HepG2 (cell line): ENCODE measurements around the gene CACHD1. TPM values are rescaled to one million over a fixed set of nuclear protein-coding genes. Genes with fewer than 3 reads are reported as not detected.

Experiments
- ATAC-seq: fragments of 200-7000 bp; cut with Tn5 transposase; 3 replicates; pipeline ENCODE4 v1.9.1; 2020; ENCODE audit warnings: mild to moderate bottlenecking, moderate library complexity
- BruUV-seq: library from RNA; stranded (reverse); fragments of 400-500 nt; replicated peaks from 2 replicates; lab custom pipeline; 2021; lab: Mats Ljungman, UMichigan
- CTCF ChIA-PET: fragments of 300-600 bp; formaldehyde crosslinking; extraction: SDS; loops from one replicate; lab custom pipeline; 2021; ENCODE audit warnings: low total read pairs, inconsistent platforms, low intra/inter-chr PET ratio; lab: Yijun Ruan, JAX
- POLR2A ChIA-PET: fragments of 350-600 bp; sonication (Branson Sonifier 250); formaldehyde crosslinking; loops from one replicate; lab custom pipeline; 2020; ENCODE audit warnings: antibody characterized with exemption, inconsistent platforms; lab: Yijun Ruan, JAX
- DNase-seq: peaks from one replicate; pipeline ENCODE4 v3.0.0-alpha.2; 2015; ENCODE audit warnings: low spot score
- FAIRE-seq: peaks from 3 replicates; lab custom pipeline; 2011; peaks lifted over from hg19 to GRCh38; lab: Jason Lieb, UNC
- H2AFZ ChIP-seq: one replicate; pipeline ENCODE4 v1.6.1; 2011; ENCODE audit warnings: low read length, inconsistent platforms
- H3K27ac ChIP-seq: fragments of 300-600 bp; 3 replicates; pipeline ENCODE4 v1.8.0; 2011; ENCODE audit warnings: mixed run types, mild to moderate bottlenecking, mixed read lengths, low read length, inconsistent platforms; ENCODE audit not compliant: insufficient read depth; ENCODE audit errors: extremely low read length
- H3K27me3 ChIP-seq, 2 experiments: fragments of 200-600 bp in 1 of 2; 2 replicates in 1 of 2; 3 replicates in 1 of 2; pipeline versions ENCODE4 v1.6.0 to v1.8.0; 2011; ENCODE audit warnings: low read length in 2 of 2, mild to moderate bottlenecking in 2 of 2, moderate library complexity in 2 of 2, inconsistent platforms in 1 of 2; ENCODE audit not compliant: insufficient read depth in 2 of 2, control insufficient read depth in 1 of 2
- H3K36me3 ChIP-seq, 2 experiments: fragments of 200-600 bp in 1 of 2; replicated peaks in 1 of 2; 2 replicates in 1 of 2; 3 replicates in 1 of 2; pipeline versions ENCODE4 v1.5.1 to v1.8.0; 2011; ENCODE audit warnings: low read length in 2 of 2, inconsistent platforms in 1 of 2; ENCODE audit not compliant: insufficient read depth in 2 of 2, control insufficient read depth in 1 of 2
- H3K4me1 ChIP-seq: 2 replicates; pipeline ENCODE4 v1.5.1; 2012; ENCODE audit warnings: low read length, inconsistent platforms; ENCODE audit not compliant: insufficient read depth
- H3K4me2 ChIP-seq: 2 replicates; pipeline ENCODE4 v1.6.0; 2011; ENCODE audit warnings: low read depth, low read length, inconsistent platforms
- H3K4me3 ChIP-seq, 3 experiments: fragments of 200-600 bp in 1 of 3; sonication (generic), shearing (Covaris generic) in 1 of 3; replicated peaks in 1 of 3; 2 replicates each; pipeline ENCODE4 v1.5.1; 2011 to 2016; ENCODE audit warnings: low read length in 3 of 3, inconsistent platforms in 2 of 3, low read depth in 2 of 3, mild to moderate bottlenecking in 2 of 3, control low read depth in 1 of 3, mixed read lengths in 1 of 3; ENCODE audit not compliant: insufficient read depth in 1 of 3
- H3K79me2 ChIP-seq: one replicate; pipeline ENCODE4 v1.6.1; 2011; ENCODE audit warnings: low read length, inconsistent platforms; ENCODE audit not compliant: insufficient read depth
- H3K9ac ChIP-seq: 2 replicates; pipeline ENCODE4 v1.6.0; 2011; ENCODE audit warnings: mild to moderate bottlenecking, low read depth, low read length, inconsistent platforms; ENCODE audit not compliant: insufficient read depth
- H3K9me3 ChIP-seq: 2 replicates; pipeline ENCODE4 v1.5.1; 2012; ENCODE audit warnings: mild to moderate bottlenecking, low read length
- H4K20me1 ChIP-seq: 2 replicates; pipeline ENCODE4 v1.6.0; 2011; ENCODE audit warnings: inconsistent platforms, mild to moderate bottlenecking, low read length, moderate library complexity; ENCODE audit not compliant: insufficient read depth
- ETV5 ChIP-seq: IDR thresholded peaks from 2 replicates; pipeline ENCODE4 v1.6.1; 2018; ENCODE audit warnings: missing biosample characterization, missing genetic modification reagents, inconsistent platforms, borderline replicate concordance
- HNRNPL ChIP-seq: fragments of 200-400 bp; formaldehyde crosslinking; IDR thresholded peaks from 2 replicates; pipeline ENCODE4 v1.6.1; 2017; ENCODE audit warnings: mild to moderate bottlenecking, low read depth, low read length
- TBX3 ChIP-seq: fragments of 450-650 bp; IDR thresholded peaks from 2 replicates; pipeline ENCODE4 v1.6.1; 2017; ENCODE audit warnings: antibody characterized with exemption, mild to moderate bottlenecking, inconsistent platforms, borderline replicate concordance
- ZMAT3 ChIP-seq: sonication (generic); formaldehyde crosslinking; conservative IDR thresholded peaks from 2 replicates; pipeline ENCODE4 v1.7.0; 2021; ENCODE audit warnings: missing genetic modification reagents
- ZNF225 ChIP-seq: sonication (generic); formaldehyde crosslinking; IDR thresholded peaks from 2 replicates; pipeline ENCODE4 v1.4.0; 2020; ENCODE audit warnings: mild to moderate bottlenecking, missing genetic modification reagents
- ZNF570 ChIP-seq: sonication (generic); formaldehyde crosslinking; IDR thresholded peaks from 2 replicates; pipeline ENCODE4 v1.4.0; 2020; ENCODE audit warnings: mild to moderate bottlenecking, missing genetic modification reagents, borderline replicate concordance
- ZNF598 ChIP-seq: sonication (generic); formaldehyde crosslinking; IDR thresholded peaks from 2 replicates; pipeline ENCODE4 v1.5.1; 2020; ENCODE audit warnings: mild to moderate bottlenecking, missing genetic modification reagents, borderline replicate concordance
- ZNF709 ChIP-seq: sonication (generic); formaldehyde crosslinking; IDR thresholded peaks from 2 replicates; pipeline ENCODE4 v1.5.0; 2020; ENCODE audit warnings: mild to moderate bottlenecking, missing genetic modification reagents
- ZNF839 ChIP-seq: sonication (generic); formaldehyde crosslinking; IDR thresholded peaks from 2 replicates; pipeline ENCODE4 v1.4.0; 2020; ENCODE audit warnings: missing genetic modification reagents, mild to moderate bottlenecking, borderline replicate concordance
- WGBS: methylation state at CpG from one replicate; pipeline ENCODE4 v1.1.6; 2017; ENCODE audit warnings: low lambda C conversion rate; 5-methylcytosine and 5-hydroxymethylcytosine counted together
- in situ Hi-C: cut with HindIII; loops from 2 replicates; pipeline ENCODE4 v1.10.0; 2017; ENCODE audit warnings: low pct_unique_long_range_greater_than_20kb; ENCODE audit not compliant: extremely low pct_ligation_motif_present
- intact Hi-C: fragments of 100-400 bp; cut with micrococcal nuclease; formaldehyde crosslinking; loops from one replicate; pipeline ENCODE4 v1.10.0; 2022; ENCODE audit not compliant: unreplicated experiment
- polyA plus RNA-seq, 8 experiments: library from polyadenylated mRNA; depleted of rRNA in 3 of 8; stranded (reverse) in 7 of 8; unstranded in 1 of 8; fragments of >200 nt; fragmentation: Illumina TruSeq in 4 of 8; extraction: Trizol in 4 of 8; gene quantifications; 2 replicates each; pipeline versions ENCODE4 v1.2.1 to v1.2.3, GENCODE V29; 2011 to 2016; ENCODE audit warnings: low read depth in 4 of 8, missing spikeins in 1 of 8, mixed read lengths in 1 of 8; ENCODE audit not compliant: insufficient read depth in 1 of 8
- total RNA-seq, 5 experiments: library from RNA; depleted of rRNA; stranded (reverse); fragments of >200 nt; fragmentation: Illumina TruSeq; extraction: Trizol; gene quantifications; 2 replicates each; pipeline ENCODE4 v1.2.3, GENCODE V29; 2016; ENCODE audit warnings: low read depth in 1 of 5
- TF ChIP-seq, protein P1 (sequence below): sonication (generic); formaldehyde crosslinking; IDR thresholded peaks from 2 replicates; pipeline ENCODE4 v1.5.0; 2020; ENCODE audit warnings: mild to moderate bottlenecking, missing genetic modification reagents
- TF ChIP-seq, protein P2 (sequence below): sonication (generic); formaldehyde crosslinking; IDR thresholded peaks from 2 replicates; pipeline ENCODE4 v1.4.0; 2020; ENCODE audit warnings: mild to moderate bottlenecking, missing genetic modification reagents
- TF ChIP-seq, protein P3 (sequence below): sonication (generic); formaldehyde crosslinking; IDR thresholded peaks from 2 replicates; pipeline ENCODE4 v1.9.0; 2021; ENCODE audit warnings: missing genetic modification reagents, mild to moderate bottlenecking, borderline replicate concordance
- TF ChIP-seq, protein P4 (sequence below): IDR thresholded peaks from 2 replicates; pipeline ENCODE4 v1.6.1; 2016; ENCODE audit warnings: missing genetic modification reagents, missing compliant biosample characterization

CACHD1 gene
- total and polyA plus RNA-seq, 2 of the 13 experiments (the other 11 are each of a cell fraction or from before 2014, with no cell fraction given) = 0.11 TPM; not detected in 1

DNA sequence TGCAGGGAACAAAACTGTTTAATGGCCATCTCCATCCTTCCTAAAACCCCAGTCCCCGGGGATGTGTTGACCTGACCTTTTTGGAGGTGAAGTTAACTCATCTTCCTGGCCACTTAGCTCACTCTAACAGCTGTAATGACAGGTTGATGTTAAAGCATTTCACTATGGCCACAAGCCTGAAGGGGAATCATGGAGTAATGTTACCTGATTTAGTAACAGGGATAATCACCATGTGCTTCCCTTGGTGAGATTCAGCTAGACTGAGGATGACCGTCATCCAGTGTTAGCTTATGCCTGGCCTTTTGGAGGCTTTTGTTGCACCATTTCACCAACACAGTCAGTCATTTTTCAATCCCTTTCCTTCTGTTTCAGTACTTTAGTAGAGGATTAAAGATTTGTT lies 210.7 kb downstream of the CACHD1 start:
- H3K9me3 ChIP-seq = no peaks in the 10 kb centered on the region
- FAIRE-seq = no peak
- no peak overlapping the region for H3K4me2 ChIP-seq
- H3K79me2 ChIP-seq = no peaks in the 10 kb centered on the region
- no peaks in the 10 kb centered on the region for H3K4me1 ChIP-seq
- H3K4me3 ChIP-seq = no peak overlapping the region
- WGBS = 37% methylated on average over 2 of the region's 2 CpGs
- no TSS peak for BruUV-seq
- no peaks in the 10 kb centered on the region for H3K36me3 ChIP-seq
- ATAC-seq = no peak
- no peak overlapping the region for H2AFZ ChIP-seq
- DNase-seq = no peak
- CTCF ChIA-PET = no interaction called here
- POLR2A ChIA-PET = no interaction called here
- in situ Hi-C loops = no loop called here
- H4K20me1 ChIP-seq = no peaks in the 10 kb centered on the region
- intact Hi-C loops = no loop called here
- peaks cover 1 to 3% of the 10 kb centered on the region in 2 experiments; a peak in 2 of 5 replicates for H3K27me3 ChIP-seq
- TF ChIP-seq TBX3 = no peak
- TF ChIP-seq, protein P1, sequence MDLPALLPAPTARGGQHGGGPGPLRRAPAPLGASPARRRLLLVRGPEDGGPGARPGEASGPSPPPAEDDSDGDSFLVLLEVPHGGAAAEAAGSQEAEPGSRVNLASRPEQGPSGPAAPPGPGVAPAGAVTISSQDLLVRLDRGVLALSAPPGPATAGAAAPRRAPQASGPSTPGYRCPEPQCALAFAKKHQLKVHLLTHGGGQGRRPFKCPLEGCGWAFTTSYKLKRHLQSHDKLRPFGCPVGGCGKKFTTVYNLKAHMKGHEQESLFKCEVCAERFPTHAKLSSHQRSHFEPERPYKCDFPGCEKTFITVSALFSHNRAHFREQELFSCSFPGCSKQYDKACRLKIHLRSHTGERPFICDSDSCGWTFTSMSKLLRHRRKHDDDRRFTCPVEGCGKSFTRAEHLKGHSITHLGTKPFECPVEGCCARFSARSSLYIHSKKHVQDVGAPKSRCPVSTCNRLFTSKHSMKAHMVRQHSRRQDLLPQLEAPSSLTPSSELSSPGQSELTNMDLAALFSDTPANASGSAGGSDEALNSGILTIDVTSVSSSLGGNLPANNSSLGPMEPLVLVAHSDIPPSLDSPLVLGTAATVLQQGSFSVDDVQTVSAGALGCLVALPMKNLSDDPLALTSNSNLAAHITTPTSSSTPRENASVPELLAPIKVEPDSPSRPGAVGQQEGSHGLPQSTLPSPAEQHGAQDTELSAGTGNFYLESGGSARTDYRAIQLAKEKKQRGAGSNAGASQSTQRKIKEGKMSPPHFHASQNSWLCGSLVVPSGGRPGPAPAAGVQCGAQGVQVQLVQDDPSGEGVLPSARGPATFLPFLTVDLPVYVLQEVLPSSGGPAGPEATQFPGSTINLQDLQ = no peak
- TF ChIP-seq, protein P2, sequence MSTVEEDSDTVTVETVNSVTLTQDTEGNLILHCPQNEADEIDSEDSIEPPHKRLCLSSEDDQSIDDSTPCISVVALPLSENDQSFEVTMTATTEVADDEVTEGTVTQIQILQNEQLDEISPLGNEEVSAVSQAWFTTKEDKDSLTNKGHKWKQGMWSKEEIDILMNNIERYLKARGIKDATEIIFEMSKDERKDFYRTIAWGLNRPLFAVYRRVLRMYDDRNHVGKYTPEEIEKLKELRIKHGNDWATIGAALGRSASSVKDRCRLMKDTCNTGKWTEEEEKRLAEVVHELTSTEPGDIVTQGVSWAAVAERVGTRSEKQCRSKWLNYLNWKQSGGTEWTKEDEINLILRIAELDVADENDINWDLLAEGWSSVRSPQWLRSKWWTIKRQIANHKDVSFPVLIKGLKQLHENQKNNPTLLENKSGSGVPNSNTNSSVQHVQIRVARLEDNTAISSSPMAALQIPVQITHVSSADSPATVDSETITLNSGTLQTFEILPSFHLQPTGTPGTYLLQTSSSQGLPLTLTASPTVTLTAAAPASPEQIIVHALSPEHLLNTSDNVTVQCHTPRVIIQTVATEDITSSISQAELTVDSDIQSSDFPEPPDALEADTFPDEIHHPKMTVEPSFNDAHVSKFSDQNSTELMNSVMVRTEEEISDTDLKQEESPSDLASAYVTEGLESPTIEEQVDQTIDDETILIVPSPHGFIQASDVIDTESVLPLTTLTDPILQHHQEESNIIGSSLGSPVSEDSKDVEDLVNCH (CRISPR knock-in tag) = no peak
- no peak for TF ChIP-seq HNRNPL
- no peak for TF ChIP-seq ZNF839
- TF ChIP-seq ZNF709 (CRISPR knock-in tag) = no peak
- no peak for TF ChIP-seq ZNF225 (CRISPR knock-in tag)
- TF ChIP-seq ZNF598 (CRISPR knock-in tag) = no peak
- TF ChIP-seq, protein P3, sequence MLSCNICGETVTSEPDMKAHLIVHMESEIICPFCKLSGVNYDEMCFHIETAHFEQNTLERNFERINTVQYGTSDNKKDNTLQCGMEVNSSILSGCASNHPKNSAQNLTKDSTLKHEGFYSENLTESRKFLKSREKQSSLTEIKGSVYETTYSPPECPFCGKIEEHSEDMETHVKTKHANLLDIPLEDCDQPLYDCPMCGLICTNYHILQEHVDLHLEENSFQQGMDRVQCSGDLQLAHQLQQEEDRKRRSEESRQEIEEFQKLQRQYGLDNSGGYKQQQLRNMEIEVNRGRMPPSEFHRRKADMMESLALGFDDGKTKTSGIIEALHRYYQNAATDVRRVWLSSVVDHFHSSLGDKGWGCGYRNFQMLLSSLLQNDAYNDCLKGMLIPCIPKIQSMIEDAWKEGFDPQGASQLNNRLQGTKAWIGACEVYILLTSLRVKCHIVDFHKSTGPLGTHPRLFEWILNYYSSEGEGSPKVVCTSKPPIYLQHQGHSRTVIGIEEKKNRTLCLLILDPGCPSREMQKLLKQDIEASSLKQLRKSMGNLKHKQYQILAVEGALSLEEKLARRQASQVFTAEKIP (CRISPR knock-in tag) = no peak
- TF ChIP-seq ZNF570 (CRISPR knock-in tag) = no peak
- TF ChIP-seq ETV5 (CRISPR knock-in tag) = no peak
- TF ChIP-seq ZMAT3 (CRISPR knock-in tag) = no peak
- TF ChIP-seq, protein P4, sequence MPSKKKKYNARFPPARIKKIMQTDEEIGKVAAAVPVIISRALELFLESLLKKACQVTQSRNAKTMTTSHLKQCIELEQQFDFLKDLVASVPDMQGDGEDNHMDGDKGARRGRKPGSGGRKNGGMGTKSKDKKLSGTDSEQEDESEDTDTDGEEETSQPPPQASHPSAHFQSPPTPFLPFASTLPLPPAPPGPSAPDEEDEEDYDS (CRISPR knock-in tag) = no peak
- no peak overlapping the region for H3K9ac ChIP-seq
- no peak overlapping the region for H3K27ac ChIP-seq
